Spinal cord (tissue), 10 donors: ENCODE measurements around the gene GABRR2. TPM values are rescaled to one million over a fixed set of nuclear protein-coding genes. Genes with fewer than 3 reads are reported as not detected.
A peak's percentile ranks its signal among the peaks of the same experiment; 100 is the strongest.

Experiments
- DNase-seq, 6 donors: peaks; one replicate each; pipeline versions ENCODE4 v3.0.0 to v3.0.0-alpha.2; 2013 to 2015; ENCODE audit warnings: low spot score in 6 of 6, low read depth in 4 of 6
- H3K27ac ChIP-seq: one replicate; pipeline ENCODE4 v1.5.1; 2013; ENCODE audit warnings: low read depth, low read length, control low read depth
- H3K27me3 ChIP-seq: one replicate; pipeline ENCODE4 v1.6.1; 2013; ENCODE audit warnings: low read length; ENCODE audit not compliant: control insufficient read depth, insufficient read depth
- H3K36me3 ChIP-seq: one replicate; pipeline ENCODE4 v1.6.1; 2013; ENCODE audit warnings: low read length; ENCODE audit not compliant: control insufficient read depth, insufficient read depth
- H3K4me1 ChIP-seq: one replicate; pipeline ENCODE4 v1.6.1; 2013; ENCODE audit warnings: low read length; ENCODE audit not compliant: control insufficient read depth, insufficient read depth
- H3K4me3 ChIP-seq: one replicate; pipeline ENCODE4 v1.5.1; 2013; ENCODE audit warnings: low read depth, low read length, control low read depth
- H3K9me3 ChIP-seq: one replicate; pipeline ENCODE4 v1.6.1; 2013; ENCODE audit warnings: low read length; ENCODE audit not compliant: control insufficient read depth, insufficient read depth
- WGBS: methylation state at CpG from one replicate; pipeline ENCODE4 v1.1.5; 2013; ENCODE audit warnings: missing lambda C conversion rate; ENCODE audit not compliant: insufficient coverage; 5-methylcytosine and 5-hydroxymethylcytosine counted together
- polyA plus RNA-seq, 2 donors: library from polyadenylated mRNA; unstranded; fragments of 120-200 nt; gene quantifications; one replicate each; pipeline ENCODE4 v1.2.1, GENCODE V29; 2013; ENCODE audit not compliant: insufficient read length in 2 of 2
- total RNA-seq, 2 donors: library from RNA; depleted of rRNA in 1 of 2; stranded (reverse); fragments of 120-200 nt in 1 of 2; fragments of >200 nt in 1 of 2; gene quantifications; one replicate each; pipeline versions ENCODE4 v1.2.3 to v1.2.4, GENCODE V29; 2013 to 2014
- donor health status: healthy.

Gene GABRR2
- total and polyA plus RNA-seq, 4 donors: 0.39 to 0.89 (median 0.56) TPM

- Histone ChIP-seq H3K9me3 (no peaks in the 10 kb centered on the region), H3K4me3 (peak overlapping the region; percentile 76), H3K36me3 (no peaks in the 10 kb centered on the region), H3K4me1 (peaks cover 11% of the 10 kb centered on the region), H3K27ac (peak overlapping the region; percentile 89), H3K27me3 (no peaks in the 10 kb centered on the region)
- DNase-seq: no peak
- 46% methylated on average over 21 of the region's 27 CpGs for WGBS
Measured at GRCh38 chr6:89353118-89353556, 38.0 kb upstream of the GABRR2 start.

- Histone ChIP-seq H3K4me1 (peaks cover 16% of the 10 kb centered on the region), H3K4me3 (peak within 1 kb of the TSS; percentile 76), H3K27me3 (no peaks in the 10 kb centered on the region), H3K27ac (peak within 1 kb of the TSS; percentile 89), H3K36me3 (no peaks in the 10 kb centered on the region), H3K9me3 (no peaks in the 10 kb centered on the region)
- peak; percentile 54 to 94 (median 76) for DNase-seq
- WGBS: under 1% methylated on average over 102 of the region's 102 CpGs
Measured at GRCh38 chr6:89352278-89353117, 37.4 kb upstream of the GABRR2 start, which contains the start of gene UBE2J1. TSS of gene UBE2J1 (minus strand) at chr6:89352722. CDS start at chr6:89352569, 153 bp downstream.

- Histone ChIP-seq H3K27ac (peak overlapping the region; percentile 89), H3K27me3 (no peaks in the 10 kb centered on the region), H3K9me3 (no peaks in the 10 kb centered on the region), H3K36me3 (no peaks in the 10 kb centered on the region), H3K4me1 (peaks cover 16% of the 10 kb centered on the region), H3K4me3 (peak overlapping the region; percentile 76)
- peak in 4 of 6 donors; percentile 13 to 78 (median 41) for DNase-seq
- 0% methylated on average over 4 of the region's 12 CpGs for WGBS
Measured at GRCh38 chr6:89351671-89352277, 36.7 kb upstream of the GABRR2 start.

GRCh38 chr6:89350281-89350966 is 35.3 kb upstream of the GABRR2 start:
- Histone ChIP-seq H3K27me3 (no peaks in the 10 kb centered on the region), H3K4me1 (peaks cover 19% of the 10 kb centered on the region), H3K27ac (peak overlapping the region; percentile 89), H3K4me3 (no peak overlapping the region), H3K36me3 (no peaks in the 10 kb centered on the region), H3K9me3 (no peaks in the 10 kb centered on the region)
- DNase-seq: no peak
- 91% methylated on average over 3 of the region's 4 CpGs for WGBS

GRCh38 chr6:89348372-89348771 is 33.3 kb upstream of the GABRR2 start:
- peak overlapping the region; percentile 12 for H3K27ac ChIP-seq
- no peaks in the 10 kb centered on the region for H3K27me3 ChIP-seq

GRCh38 chr6:89347825-89348224 is 32.7 kb upstream of the GABRR2 start:
- Histone ChIP-seq H3K27ac (peak overlapping the region; percentile 12), H3K4me1 (peaks cover 14% of the 10 kb centered on the region), H3K4me3 (no peak overlapping the region), H3K27me3 (no peaks in the 10 kb centered on the region), H3K36me3 (no peaks in the 10 kb centered on the region), H3K9me3 (no peaks in the 10 kb centered on the region)
- DNase-seq: peak in 1 of 6 donors; percentile 28
- 100% methylated on average over 1 of the region's 2 CpGs for WGBS

More at GRCh38 chr6:89348372-89348771, 33.3 kb upstream of the GABRR2 start:
- no CpG with 5 or more reads among the region's 1 CpG for WGBS
- Histone ChIP-seq H3K36me3 (no peaks in the 10 kb centered on the region), H3K4me3 (no peak overlapping the region), H3K4me1 (peaks cover 18% of the 10 kb centered on the region), H3K9me3 (no peaks in the 10 kb centered on the region)
- DNase-seq: peak in 1 of 6 donors; percentile 11

- Histone ChIP-seq H3K27me3 (no peaks in the 10 kb centered on the region), H3K27ac (no peak overlapping the region), H3K9me3 (no peaks in the 10 kb centered on the region), H3K36me3 (peaks cover 1% of the 10 kb centered on the region), H3K4me1 (peaks cover 14% of the 10 kb centered on the region), H3K4me3 (no peak overlapping the region)
- WGBS: 80% methylated on average over 3 of the region's 4 CpGs
- no peak for DNase-seq
Measured at GRCh38 chr6:89346433-89346832, 31.3 kb upstream of the GABRR2 start.

GRCh38 chr6:89339565-89339964 is 24.5 kb upstream of the GABRR2 start:
- no peaks in the 10 kb centered on the region for H3K27me3 ChIP-seq
- H3K9me3 ChIP-seq: no peaks in the 10 kb centered on the region
- 100% methylated on average over 2 of the region's 2 CpGs for WGBS
- H3K36me3 ChIP-seq: peaks cover 22% of the 10 kb centered on the region
- DNase-seq: no peak
- no peak overlapping the region for H3K4me3 ChIP-seq
- H3K27ac ChIP-seq: no peak overlapping the region
- no peaks in the 10 kb centered on the region for H3K4me1 ChIP-seq

- Histone ChIP-seq H3K9me3 (no peaks in the 10 kb centered on the region), H3K27me3 (no peaks in the 10 kb centered on the region), H3K27ac (no peak overlapping the region), H3K4me3 (no peak overlapping the region), H3K36me3 (peaks cover 18% of the 10 kb centered on the region), H3K4me1 (no peaks in the 10 kb centered on the region)
- no CpG with 5 or more reads among the region's 3 CpGs for WGBS
- no peak for DNase-seq
Measured at GRCh38 chr6:89335164-89335563, 20.1 kb upstream of the GABRR2 start.
